Activated naive CD4-positive, alpha-beta T cell (primary cell): ENCODE results near the gene ANKK1.

Experiments used
- DNase-seq, 4 experiments: peaks; one replicate each; lab custom pipeline; 2025; lab: John Stamatoyannopoulos, UW

ANKK1 gene, protein sequence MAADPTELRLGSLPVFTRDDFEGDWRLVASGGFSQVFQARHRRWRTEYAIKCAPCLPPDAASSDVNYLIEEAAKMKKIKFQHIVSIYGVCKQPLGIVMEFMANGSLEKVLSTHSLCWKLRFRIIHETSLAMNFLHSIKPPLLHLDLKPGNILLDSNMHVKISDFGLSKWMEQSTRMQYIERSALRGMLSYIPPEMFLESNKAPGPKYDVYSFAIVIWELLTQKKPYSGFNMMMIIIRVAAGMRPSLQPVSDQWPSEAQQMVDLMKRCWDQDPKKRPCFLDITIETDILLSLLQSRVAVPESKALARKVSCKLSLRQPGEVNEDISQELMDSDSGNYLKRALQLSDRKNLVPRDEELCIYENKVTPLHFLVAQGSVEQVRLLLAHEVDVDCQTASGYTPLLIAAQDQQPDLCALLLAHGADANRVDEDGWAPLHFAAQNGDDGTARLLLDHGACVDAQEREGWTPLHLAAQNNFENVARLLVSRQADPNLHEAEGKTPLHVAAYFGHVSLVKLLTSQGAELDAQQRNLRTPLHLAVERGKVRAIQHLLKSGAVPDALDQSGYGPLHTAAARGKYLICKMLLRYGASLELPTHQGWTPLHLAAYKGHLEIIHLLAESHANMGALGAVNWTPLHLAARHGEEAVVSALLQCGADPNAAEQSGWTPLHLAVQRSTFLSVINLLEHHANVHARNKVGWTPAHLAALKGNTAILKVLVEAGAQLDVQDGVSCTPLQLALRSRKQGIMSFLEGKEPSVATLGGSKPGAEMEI

DNA sequence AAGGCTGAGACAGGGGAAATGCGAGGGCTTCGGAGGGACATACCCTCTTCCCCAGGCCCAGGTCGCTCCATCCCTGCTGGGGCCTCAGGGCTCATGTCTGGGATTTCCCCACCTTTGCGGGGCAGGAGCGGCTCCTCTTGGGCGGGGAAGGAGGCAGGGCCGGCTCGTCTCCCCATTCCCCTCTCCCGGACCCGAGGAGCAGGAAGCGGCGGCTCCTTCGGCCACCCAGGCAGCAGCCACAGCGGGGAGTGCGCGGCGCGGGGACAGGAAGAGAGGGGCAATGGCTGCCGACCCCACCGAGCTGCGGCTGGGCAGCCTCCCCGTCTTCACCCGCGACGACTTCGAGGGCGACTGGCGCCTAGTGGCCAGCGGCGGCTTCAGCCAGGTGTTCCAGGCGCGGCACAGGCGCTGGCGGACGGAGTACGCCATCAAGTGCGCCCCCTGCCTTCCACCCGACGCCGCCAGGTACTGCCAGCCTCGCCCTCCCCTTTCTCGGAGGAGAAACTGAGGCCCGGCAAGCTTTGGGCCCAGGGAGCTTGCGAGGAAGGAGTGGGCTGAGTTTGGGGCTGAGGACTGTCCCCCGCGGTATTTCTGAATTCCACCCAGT lies at the start of gene ANKK1:
Gene ANKK1 (plus strand): TSS at position 175 of the 607 bp plus-strand sequence. CDS start 106 bp downstream, at position 281.
- DNase-seq = no peak

DNA sequence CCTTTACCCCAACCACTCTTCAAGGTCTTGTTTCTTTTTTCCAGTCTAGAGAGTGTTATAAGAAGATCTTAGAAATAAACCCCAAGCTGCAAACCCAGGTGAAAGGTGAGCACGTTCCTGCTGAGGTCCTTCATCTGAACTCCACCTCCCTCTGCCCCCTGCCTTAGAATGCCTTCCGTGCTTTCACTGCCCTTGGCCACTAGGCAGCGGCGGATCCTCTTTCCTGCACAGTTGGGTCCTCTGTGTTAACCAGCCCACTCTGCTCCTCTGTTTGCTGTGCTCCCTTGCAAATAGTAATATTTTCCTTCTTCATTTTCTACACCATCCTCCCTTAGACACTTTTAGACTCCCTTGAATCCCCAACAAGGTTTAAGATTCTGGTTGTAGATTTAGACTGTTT lies 48.8 kb upstream of the ANKK1 start:
- DNase-seq = no peak

DNA sequence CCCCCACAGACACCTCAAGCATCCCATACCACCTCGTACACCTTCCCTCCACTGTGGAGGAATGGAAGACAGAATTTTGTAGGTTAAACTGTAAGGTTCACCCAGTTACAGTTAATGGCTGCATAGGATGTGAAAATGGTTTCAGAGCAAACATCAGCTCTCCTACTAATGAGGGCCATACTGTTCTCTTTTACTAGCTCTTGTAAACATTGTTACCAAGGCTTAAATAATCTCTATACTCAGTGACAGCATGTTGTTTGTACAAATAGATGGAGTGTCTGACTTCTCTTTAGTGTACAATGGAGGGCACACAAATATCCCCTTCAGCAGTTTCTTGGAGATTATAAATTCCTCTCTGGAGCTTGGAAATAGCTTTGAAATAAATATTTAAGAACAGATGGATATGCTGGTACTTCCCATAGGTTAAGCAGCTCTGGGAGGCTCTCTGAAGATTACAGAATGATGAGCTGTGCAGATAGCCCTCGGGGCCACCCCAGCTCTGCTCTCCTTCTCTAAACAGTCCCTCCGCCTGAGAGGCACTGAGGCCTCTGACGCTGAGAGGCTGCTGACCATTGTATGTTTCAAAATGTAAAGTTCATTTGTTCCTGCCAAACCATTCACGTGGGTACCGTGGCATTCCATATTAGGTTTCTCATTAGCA lies 47.5 kb upstream of the ANKK1 start:
- no peak for DNase-seq

DNA sequence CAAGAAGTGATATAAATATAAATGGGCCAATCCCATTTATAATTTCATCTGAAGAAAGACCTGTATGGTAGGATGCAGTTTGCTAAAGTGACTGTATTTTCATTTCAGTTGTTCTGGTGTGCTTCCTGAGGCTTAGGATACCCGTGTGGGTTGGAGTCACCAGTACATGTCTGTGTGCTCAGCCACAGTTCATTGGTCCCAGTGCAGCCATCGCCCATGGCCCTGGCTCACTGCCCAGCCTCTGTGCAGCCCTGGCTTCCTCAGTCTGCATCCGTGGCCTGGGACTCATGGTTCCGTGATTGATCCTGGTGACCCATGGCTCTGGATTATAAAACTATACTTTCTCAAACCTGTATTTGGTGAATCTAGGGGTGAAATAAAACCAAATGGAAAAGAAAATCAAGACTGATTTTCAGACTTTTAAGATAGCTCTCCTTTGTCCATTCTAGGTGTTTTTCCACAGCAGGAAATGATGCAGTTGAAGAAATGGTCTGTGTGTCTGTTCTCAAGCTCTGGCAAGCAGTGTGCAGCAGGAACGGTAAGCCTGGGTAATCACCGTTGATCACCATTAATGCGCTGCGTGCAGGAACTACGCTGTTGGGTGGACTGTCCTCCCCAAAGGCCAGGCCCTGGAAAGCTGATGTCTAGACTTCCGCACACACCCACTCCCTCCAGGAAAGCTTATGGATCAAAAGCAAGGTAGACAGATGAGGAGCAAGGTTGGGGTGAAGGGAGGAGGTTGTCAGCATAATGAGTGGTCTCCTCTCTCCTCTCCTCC lies 46.0 kb upstream of the ANKK1 start:
- DNase-seq = no peak

DNA sequence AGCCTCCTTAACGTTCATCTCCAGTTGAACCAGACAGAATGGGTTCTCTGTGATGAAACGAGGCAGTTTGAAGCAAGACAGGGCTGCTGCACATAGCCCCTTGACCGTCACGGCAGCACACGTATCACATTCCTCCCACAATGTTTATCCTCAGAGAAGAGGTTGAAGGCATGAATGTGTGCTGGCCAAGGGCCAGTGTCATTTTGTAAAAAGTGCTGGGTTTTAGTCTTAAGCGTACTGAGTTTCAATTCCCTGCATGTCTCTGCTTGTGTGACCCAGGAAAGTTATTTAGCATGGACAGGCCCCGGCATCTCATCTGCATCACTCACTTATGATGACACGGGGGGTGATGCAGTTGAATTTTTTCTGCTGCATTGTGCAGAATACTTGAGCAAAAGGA lies 41.6 kb upstream of the ANKK1 start:
- no peak for DNase-seq

DNA sequence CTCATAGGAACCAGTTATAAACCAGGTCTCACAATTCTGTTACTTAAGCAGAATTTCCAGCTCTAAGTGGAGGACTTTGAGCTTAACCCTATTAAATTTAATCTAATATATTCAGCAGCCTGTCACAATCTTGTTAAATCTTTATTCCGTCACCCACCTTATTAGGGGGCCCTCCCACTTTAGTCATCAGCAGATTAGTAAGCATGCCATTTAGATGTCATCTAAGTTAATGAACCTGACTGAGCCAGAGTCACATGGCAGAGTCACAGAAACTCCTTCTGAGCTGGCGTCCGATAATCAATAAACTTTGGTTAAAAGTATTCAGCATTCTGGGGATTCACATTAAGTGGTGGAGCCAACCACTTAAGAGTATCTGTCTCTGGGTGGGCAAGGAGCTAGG lies 38.1 kb upstream of the ANKK1 start:
- DNase-seq = no peak

DNA sequence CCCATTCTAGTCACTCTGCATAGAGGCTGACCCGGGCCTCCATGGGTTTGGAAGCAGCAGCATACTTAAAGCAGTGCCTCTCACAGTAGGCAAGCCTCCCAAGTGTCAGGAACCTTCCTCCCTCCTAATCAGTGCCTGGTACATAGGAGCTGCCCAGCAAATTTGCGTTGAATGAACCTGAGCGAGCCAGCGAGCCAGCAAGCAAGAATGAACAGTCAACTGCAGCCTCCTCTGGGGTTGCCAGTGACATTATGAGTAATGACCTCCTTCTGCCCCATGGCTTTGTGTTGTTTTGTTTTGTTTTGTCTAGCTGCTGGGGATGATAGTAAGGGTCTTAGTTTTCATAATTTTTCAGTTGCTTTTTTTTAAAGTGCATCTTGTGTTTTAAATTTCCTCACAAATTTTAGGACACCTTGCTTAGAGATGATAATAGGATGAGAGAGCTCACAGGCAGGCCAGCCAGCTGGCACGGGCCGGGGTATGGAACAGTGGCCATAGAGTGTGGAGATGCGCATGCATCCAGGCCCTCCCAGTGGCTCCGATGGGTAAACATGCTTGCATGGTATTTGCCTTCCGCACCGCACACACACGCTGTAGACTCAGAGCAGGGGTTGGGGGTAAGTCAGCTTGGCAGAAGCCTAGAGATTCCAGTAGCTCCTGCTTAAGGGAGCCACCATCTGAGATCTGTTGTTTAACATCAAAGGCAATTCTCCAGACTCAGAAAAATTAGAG lies 37.1 kb upstream of the ANKK1 start:
- DNase-seq = no peak

DNA sequence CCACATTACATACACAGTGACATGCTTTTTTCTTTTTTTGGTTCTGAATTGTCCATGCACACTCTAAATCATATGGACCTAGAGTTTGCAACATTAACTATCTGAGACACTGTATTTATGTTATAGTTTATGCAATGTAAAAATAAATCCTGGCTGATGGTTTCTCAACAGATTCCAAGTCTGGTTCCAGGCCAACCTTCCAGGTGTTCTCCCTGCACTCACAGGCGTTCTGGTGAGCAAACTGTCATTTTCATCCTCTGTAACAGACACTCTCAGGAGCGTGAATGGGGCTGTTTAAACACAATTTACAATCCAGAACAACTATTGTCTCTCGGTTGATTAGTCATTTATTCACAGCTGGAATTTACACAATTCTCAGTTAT lies 36.5 kb upstream of the ANKK1 start:
- DNase-seq = no peak

DNA sequence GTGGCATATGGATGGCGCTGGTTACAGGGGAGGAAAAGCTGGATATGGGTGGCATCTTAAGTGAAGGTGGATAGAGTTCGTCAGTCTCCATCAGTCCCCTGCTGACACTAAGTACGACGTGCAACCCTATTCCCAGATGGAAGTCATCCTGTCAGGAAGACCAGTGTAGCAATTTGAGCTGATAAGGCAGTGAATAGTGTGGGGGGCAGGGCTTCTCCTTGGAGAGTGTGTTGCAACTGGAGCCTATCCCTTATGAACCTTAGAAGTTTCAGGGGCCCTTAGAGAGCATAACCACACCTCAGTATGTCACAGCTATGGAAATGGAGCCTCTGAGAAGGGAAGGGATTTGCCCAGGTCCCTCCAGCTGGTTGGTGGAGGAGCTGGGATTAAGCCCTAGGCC lies 36.1 kb upstream of the ANKK1 start:
- no peak for DNase-seq

DNA sequence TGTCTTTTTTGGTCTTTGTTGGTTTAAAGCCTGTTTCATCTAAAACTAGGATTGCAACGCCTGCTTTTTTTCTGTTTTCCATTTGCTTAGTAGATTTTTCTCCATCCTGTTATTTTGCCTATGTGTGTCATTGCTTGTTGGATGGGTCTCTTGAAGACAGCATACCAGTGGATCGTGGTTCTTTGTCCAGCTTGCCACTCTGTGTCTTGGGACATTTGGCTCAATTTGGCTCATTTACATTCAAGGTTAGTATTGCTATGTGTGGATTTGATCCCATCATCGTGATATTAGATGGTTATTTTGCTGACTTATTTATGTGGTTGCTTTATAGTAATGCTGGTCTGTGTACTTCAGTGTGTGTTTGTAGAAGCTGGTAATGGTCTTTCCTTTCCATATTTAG lies 31.4 kb upstream of the ANKK1 start:
- no peak for DNase-seq

DNA sequence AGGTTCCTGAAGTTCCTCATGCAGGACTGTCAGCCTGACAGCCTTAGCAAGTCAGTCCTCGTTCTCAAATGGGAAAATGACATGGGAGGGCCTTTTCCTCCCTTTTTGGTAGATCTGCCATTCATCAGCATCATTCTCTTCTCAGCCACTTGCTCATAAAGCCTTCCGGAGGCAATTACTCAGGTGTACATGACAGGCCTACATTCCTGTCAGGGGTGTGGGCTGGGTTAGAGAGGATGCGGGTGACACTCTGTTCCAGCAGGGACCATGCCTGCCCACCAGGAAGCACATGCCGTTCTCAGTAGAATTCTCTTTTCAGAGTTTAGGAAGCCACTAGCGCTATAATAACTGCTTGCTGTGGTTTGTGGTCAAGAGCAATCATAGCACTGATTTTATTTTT lies 24.2 kb upstream of the ANKK1 start:
- DNase-seq = no peak

DNA sequence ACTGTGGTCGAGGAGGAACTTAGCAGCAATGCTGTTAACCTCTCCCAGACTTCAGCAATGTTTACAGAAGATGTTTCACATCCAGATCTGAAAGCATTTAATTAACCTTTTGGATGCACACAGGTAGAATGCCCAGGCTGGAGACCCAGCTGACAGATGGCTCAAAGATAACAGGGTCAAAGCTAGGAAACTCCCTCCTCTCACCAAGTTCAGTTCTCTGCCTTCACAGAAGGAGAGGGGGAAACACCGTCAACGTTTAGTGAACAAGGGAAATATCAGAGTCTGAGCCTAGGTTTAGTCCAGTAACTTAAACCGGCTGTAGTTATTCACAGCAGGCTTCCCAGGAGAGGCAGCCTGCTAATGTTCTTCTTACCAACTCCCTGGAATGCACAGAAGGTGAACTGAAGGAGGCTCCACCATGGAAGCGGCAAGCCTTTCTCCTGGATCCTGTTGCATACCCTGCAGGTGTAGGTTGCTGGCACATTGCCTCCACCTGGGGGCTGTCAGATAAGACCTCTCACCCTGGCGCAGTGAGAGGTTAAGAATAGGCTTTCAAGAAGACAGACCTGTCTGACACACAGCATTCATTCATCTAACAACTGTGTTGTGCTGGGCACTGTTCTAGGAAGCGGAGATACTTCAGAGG lies 23.5 kb upstream of the ANKK1 start:
- DNase-seq = no peak

DNA sequence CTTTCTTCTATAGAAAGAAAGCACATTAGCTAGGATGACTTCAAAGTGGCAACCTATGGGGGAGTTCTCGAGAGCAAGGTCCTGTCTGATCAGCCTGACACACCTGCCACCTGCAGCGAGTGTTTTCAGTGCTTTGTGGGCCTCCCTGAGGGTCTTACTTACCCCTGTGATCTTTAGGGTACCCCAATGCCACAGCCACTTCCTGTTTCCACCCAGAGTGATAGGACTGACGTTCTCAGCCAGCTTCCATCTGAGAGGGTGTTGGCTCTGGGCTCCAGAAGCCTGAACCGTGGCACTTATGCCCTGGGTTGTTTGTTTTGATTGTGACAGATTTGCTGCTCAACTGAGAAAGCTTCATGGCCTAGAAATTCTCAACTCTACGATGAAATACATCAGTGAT lies 21.7 kb upstream of the ANKK1 start:
- DNase-seq = no peak

DNA sequence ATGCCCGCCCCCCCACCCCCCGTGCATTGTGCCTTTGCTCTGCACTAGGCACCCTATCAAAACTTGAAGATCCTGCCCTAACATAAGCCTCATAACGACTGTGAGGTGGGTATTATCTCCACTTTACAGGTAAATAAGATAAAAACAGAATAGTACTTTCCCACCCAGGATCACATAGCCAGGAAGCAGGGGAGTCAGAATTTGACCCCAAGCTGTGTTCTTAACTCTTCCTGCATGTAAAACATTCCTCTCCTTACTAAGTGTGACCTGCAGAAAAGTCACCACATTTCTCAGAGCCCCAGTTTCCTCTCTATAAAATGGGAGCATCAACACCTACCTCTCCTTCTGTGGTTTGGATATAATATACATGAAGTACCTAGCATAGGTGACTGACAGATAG lies 18.2 kb upstream of the ANKK1 start:
- DNase-seq = no peak

DNA sequence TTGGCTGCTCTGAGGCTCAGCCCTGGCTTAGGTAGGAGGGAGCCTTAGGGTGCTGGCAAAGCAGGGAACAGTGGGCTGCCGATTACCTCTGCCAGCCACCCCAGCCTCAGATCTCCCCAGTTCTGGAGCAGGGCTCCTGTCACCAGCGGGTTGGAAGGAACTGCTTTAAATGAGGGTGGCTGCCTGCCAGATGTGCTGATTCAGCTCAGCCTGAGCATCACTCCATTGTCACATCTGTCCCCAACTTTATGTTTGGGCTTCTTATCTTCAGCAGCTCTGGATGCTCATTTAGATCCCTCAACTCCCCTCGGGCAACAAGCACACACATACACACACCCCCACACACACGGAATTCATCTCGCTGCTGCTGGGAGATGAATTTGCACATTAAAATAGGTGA lies 16.9 kb upstream of the ANKK1 start:
- DNase-seq = no peak

DNA sequence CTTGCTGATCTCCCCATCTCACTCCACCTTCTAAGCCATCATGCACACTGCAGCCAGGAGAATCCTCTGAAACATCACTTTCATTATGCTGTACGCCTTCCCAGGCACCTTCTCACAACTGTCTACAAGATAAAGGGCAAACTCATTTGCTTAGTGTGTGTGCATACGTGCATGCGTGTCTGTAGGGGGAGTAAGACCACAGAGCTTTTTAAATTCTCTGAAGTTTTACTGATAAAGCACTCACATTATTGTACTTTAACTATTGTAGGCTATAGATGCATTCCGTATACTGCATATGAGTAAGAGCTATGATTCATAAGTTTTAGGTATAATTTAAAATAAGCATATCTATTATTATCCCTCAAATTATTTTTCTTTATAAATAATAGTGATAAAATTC lies 15.3 kb upstream of the ANKK1 start:
- DNase-seq = no peak

DNA sequence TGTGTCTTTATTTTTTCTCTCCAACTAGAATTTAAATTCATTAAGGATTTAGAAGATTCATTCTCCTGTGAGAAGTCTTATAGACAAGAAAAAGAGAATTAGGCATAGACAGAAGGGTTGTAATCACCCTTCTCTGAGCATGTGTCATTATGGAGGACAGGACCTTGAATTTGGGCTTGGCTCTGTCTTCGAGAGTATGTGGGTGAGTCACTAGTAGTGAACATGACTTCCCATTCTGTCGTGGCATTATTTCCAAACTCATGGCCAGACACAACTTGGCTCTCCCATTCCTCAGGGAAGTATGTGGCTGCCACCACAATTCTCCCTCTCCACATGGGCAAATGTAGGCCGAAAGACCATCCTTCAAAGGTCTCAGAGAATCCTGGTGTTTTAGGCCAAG lies 14.3 kb upstream of the ANKK1 start:
- DNase-seq = no peak

DNA sequence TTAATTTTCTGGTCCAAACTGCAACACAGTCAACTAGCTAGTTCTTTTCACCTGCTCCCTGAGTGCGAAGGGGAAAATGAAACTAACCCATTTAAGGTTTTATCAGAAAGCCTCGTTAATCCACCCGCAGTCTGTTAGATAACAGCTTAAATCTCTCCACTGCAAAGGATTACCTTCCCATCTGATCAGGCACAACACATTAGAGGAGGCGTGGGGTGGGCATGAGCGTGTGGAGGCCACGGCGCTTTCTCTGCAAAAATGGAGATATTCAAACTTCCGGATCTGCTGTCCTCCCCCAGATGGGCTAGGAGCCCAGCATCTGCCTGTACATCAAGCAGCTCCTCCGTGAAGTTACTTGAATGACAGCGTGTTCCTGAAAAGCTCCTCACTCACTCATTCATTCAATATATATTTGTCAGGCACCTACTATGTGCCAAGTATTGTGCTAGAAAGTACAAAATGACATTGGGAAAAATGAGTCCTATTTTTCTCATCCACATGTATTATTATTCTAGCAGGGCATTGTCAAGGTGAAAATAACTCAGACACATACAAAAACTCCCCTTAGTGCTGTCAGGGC lies 13.5 kb upstream of the ANKK1 start:
- DNase-seq = no peak

DNA sequence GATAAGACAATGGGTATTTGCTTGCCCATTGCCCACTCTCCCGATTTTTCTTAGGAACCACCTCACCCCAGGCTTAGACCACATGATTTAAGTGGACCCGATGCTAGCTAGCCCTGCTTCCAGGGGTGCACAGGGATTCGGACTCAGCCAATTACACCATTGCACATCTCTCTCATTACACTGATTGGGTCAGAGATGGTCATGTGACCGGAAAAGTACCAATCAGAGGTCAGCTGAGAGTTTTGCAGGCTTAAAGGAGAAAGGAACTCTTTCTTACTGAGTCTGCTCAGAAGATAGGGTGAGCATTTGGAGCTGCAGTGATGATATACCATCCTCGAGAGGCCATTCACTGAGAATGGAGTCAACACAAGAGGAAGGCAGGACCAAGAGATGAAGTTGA lies 12.2 kb upstream of the ANKK1 start:
- DNase-seq = no peak

DNA sequence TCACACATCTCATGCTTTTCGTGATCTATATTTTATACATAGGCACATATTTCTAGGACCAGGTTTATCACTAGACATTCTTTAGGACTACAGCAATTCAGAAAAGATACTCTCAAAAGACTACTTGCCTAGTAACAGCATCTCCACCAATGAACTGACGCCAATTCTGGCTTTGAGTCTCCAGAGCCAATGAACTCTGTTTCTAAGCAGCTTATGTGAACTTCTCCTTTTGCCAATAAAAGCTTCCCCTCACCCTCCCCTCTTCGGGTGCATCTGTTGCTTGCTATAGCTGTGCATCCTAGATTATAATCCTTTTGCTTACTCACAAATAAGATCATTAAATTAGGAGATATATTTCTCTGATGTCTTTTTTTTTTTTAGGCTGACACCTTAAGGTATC lies 11.4 kb upstream of the ANKK1 start:
- no peak for DNase-seq
